Activated CD4-positive, CD25-positive, alpha-beta regulatory T cell treated with anti-CD3 and anti-CD28 coated beads, Interleukin-2, amount 50 U/mL, for 72 hours (primary cell): ENCODE data around the gene AMOTL2.

Source experiments
- DNase-seq: peaks from one replicate; pipeline ENCODE4 v3.0.0; 2021

The AMOTL2 gene

GRCh38 chr3:134365766-134366065 lies 8.5 kb downstream of the AMOTL2 start:
- no peak for DNase-seq

- DNase-seq = no peak
These were observed 9.1 kb downstream of the AMOTL2 start for GRCh38 chr3:134364936-134365765.

- no peak for DNase-seq
These were observed 9.9 kb downstream of the AMOTL2 start for GRCh38 chr3:134364061-134364935.

- no peak for DNase-seq
These were observed 10.9 kb downstream of the AMOTL2 start for GRCh38 chr3:134363381-134363755.

- no peak for DNase-seq
These were observed 11.4 kb downstream of the AMOTL2 start for GRCh38 chr3:134362670-134363380.

GRCh38 chr3:134362221-134362620 lies 12.0 kb downstream of the AMOTL2 start:
- DNase-seq = no peak

GRCh38 chr3:134361162-134361835 lies 12.9 kb downstream of the AMOTL2 start:
- DNase-seq = peak; percentile 13

GRCh38 chr3:134360046-134360445 lies 14.2 kb downstream of the AMOTL2 start:
- DNase-seq = peak; percentile 20

- peak; percentile 16 for DNase-seq
These were observed 14.9 kb downstream of the AMOTL2 start for GRCh38 chr3:134359121-134360010.

- peak; percentile 27 for DNase-seq
These were observed 16.1 kb downstream of the AMOTL2 start for GRCh38 chr3:134357914-134358811.

GRCh38 chr3:134357261-134357913 lies 16.9 kb downstream of the AMOTL2 start:
- no peak for DNase-seq

- DNase-seq = peak; percentile 13
These were observed 17.7 kb downstream of the AMOTL2 start for GRCh38 chr3:134356411-134357040.

GRCh38 chr3:134355416-134355815 lies 18.8 kb downstream of the AMOTL2 start:
- no peak for DNase-seq

GRCh38 chr3:134354612-134355251 lies 19.5 kb downstream of the AMOTL2 start:
- no peak for DNase-seq

- DNase-seq = no peak
These were observed 20.2 kb downstream of the AMOTL2 start for GRCh38 chr3:134353831-134354611.

GRCh38 chr3:134353171-134353825 lies 20.9 kb downstream of the AMOTL2 start:
- no peak for DNase-seq

GRCh38 chr3:134352031-134352671 lies 22.1 kb downstream of the AMOTL2 start:
- no peak for DNase-seq
